Astrocyte (in vitro differentiated cells and primary cell): ENCODE results near the gene ALDOB.

Experiments used
- EZH2 ChIP-seq: IDR thresholded peaks from 2 replicates; pipeline ENCODE4 v1.6.1; 2012; ENCODE audit warnings: mild to moderate bottlenecking, low read length, inconsistent platforms; ENCODE audit not compliant: insufficient read depth
- TF ChIP-seq, protein P1 (sequence below): IDR thresholded peaks from 2 replicates; pipeline ENCODE4 v1.5.1; 2011; ENCODE audit warnings: low read depth, mild to moderate bottlenecking, inconsistent platforms, low read length, moderate library complexity; ENCODE audit not compliant: insufficient read depth

DNA sequence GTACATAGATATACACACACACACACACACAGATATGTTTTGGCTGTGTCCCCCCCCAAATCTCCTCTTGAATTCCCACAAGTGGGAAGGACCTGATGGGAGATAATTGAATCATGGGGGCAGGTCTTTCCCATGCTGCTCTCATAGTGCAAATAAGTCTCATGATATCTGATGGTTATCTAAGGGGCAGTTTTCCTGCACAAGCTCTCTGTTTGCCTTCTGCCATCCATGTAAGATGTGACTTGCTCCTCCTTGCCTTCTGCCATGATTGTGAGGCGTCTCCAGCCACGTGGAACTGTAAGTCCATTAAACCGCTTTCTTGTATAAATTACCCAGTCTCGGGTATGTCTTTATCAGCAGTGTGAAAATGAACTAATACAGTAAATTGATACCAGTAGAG is 15.9 kb upstream of the ALDOB start:
- TF ChIP-seq, protein P1, sequence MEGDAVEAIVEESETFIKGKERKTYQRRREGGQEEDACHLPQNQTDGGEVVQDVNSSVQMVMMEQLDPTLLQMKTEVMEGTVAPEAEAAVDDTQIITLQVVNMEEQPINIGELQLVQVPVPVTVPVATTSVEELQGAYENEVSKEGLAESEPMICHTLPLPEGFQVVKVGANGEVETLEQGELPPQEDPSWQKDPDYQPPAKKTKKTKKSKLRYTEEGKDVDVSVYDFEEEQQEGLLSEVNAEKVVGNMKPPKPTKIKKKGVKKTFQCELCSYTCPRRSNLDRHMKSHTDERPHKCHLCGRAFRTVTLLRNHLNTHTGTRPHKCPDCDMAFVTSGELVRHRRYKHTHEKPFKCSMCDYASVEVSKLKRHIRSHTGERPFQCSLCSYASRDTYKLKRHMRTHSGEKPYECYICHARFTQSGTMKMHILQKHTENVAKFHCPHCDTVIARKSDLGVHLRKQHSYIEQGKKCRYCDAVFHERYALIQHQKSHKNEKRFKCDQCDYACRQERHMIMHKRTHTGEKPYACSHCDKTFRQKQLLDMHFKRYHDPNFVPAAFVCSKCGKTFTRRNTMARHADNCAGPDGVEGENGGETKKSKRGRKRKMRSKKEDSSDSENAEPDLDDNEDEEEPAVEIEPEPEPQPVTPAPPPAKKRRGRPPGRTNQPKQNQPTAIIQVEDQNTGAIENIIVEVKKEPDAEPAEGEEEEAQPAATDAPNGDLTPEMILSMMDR = no peak
- TF ChIP-seq EZH2 = no peak
